ENCODE results near the gene ATP9B. TPM values are rescaled to one million over a fixed set of nuclear protein-coding genes. Genes with fewer than 3 reads are reported as not detected.

Gene ATP9B
- total and polyA plus RNA-seq, 10 of the 15 experiments (the other 5 are each of a cell fraction or from before 2014, with no cell fraction given) = 0.74 to 20.7 (median 12.9) TPM

DNA sequence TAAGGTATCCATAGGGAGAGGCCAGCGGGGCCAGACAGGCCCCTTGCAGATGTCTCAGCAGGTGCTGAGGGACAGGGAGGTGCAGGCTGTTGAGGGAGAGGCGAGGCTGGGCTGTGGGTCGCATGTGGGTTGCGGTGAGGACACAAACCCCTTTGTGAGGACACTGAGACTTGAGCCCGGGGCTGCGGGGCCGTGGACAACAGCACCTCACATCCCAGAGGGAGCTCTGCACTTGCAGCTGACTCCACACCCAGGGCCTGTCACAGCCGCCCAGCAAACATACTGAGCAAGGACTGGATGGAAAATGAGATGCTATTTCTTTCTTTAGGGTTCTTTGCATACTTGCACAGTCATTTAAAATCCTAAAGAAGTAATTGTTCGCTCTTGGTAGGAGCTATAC is 231.2 kb downstream of the ATP9B start (continued):
- TF ChIP-seq, protein P1, sequence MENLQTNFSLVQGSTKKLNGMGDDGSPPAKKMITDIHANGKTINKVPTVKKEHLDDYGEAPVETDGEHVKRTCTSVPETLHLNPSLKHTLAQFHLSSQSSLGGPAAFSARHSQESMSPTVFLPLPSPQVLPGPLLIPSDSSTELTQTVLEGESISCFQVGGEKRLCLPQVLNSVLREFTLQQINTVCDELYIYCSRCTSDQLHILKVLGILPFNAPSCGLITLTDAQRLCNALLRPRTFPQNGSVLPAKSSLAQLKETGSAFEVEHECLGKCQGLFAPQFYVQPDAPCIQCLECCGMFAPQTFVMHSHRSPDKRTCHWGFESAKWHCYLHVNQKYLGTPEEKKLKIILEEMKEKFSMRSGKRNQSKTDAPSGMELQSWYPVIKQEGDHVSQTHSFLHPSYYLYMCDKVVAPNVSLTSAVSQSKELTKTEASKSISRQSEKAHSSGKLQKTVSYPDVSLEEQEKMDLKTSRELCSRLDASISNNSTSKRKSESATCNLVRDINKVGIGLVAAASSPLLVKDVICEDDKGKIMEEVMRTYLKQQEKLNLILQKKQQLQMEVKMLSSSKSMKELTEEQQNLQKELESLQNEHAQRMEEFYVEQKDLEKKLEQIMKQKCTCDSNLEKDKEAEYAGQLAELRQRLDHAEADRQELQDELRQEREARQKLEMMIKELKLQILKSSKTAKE (IDR thresholded peaks at IDR 0.05; ENCODE audit: low read depth, poor library complexity, severe bottlenecking) = no peak
- TF ChIP-seq, protein P2, sequence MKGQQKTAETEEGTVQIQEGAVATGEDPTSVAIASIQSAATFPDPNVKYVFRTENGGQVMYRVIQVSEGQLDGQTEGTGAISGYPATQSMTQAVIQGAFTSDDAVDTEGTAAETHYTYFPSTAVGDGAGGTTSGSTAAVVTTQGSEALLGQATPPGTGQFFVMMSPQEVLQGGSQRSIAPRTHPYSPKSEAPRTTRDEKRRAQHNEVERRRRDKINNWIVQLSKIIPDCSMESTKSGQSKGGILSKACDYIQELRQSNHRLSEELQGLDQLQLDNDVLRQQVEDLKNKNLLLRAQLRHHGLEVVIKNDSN (IDR thresholded peaks at IDR 0.05; ENCODE audit: borderline replicate concordance, extremely low read length, insufficient read depth, low read depth, low read length) = no peak
- TF ChIP-seq, protein P3, sequence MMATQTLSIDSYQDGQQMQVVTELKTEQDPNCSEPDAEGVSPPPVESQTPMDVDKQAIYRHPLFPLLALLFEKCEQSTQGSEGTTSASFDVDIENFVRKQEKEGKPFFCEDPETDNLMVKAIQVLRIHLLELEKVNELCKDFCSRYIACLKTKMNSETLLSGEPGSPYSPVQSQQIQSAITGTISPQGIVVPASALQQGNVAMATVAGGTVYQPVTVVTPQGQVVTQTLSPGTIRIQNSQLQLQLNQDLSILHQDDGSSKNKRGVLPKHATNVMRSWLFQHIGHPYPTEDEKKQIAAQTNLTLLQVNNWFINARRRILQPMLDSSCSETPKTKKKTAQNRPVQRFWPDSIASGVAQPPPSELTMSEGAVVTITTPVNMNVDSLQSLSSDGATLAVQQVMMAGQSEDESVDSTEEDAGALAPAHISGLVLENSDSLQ (IDR thresholded peaks at IDR 0.05) = no peak
- TF ChIP-seq, protein P4, sequence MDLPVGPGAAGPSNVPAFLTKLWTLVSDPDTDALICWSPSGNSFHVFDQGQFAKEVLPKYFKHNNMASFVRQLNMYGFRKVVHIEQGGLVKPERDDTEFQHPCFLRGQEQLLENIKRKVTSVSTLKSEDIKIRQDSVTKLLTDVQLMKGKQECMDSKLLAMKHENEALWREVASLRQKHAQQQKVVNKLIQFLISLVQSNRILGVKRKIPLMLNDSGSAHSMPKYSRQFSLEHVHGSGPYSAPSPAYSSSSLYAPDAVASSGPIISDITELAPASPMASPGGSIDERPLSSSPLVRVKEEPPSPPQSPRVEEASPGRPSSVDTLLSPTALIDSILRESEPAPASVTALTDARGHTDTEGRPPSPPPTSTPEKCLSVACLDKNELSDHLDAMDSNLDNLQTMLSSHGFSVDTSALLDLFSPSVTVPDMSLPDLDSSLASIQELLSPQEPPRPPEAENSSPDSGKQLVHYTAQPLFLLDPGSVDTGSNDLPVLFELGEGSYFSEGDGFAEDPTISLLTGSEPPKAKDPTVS (IDR thresholded peaks at IDR 0.05; ENCODE audit: low read depth, low read length) = no peak
- TF ChIP-seq EGR1 (IDR thresholded peaks at IDR 0.05; ENCODE audit: borderline replicate concordance in 1 of 2, low read depth in 2 of 2, low read length in 2 of 2) = no peak

DNA sequence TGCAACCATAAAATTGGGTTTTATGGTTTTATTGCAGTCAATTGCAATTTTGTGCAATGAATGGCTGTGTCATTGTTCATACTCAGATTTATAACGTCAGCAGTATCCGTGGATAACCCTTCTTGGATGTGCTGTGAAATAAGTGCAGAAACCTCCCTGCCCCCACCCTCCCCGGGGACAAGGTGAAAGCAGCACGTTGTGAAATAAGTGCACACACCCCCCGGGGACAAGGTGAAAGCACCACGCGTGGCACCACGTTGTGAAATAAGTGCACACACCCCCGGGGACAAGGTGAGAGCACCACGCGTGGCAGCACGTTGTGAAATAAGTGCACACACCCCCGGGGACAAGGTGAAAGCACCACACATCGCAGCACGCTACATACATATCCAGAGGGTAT is 232.9 kb downstream of the ATP9B start:
- Histone ChIP-seq H2AFZ (ENCODE audit: control insufficient read depth, low read depth, low read length) (no peak overlapping the region), H3K4me3 (no peak overlapping the region), H3K4me1 (ENCODE audit: control insufficient read depth, insufficient read depth, low read length) (no peaks in the 10 kb centered on the region), H3K9ac (ENCODE audit: control insufficient read depth, insufficient read depth, low read length) (no peak overlapping the region), H3K9me3 (replicated peaks; ENCODE audit: control insufficient read depth, insufficient read depth, low read length) (no peaks in the 10 kb centered on the region), H3K4me2 (ENCODE audit: control insufficient read depth, insufficient read depth) (no peak overlapping the region), H3K27me3 (replicated peaks in 1 of 2; ENCODE audit: control insufficient read depth in 2 of 2, insufficient read depth in 2 of 2, low read length in 1 of 2) (no peaks in the 10 kb centered on the region), H4K20me1 (ENCODE audit: control insufficient read depth, insufficient read depth) (no peaks in the 10 kb centered on the region), H3K79me2 (ENCODE audit: control insufficient read depth, insufficient read depth, low read length) (no peaks in the 10 kb centered on the region), H3K27ac (ENCODE audit: control insufficient read depth, insufficient read depth) (no peak overlapping the region), H3K36me3 (ENCODE audit: control insufficient read depth in 2 of 2, insufficient read depth in 2 of 2, low read length in 1 of 2) (peaks cover 1 to 13% of the 10 kb centered on the region in 2 experiments; a peak in 3 of 4 replicates)
- DNase-seq (ENCODE audit: low read depth, low spot score) (no peak), ATAC-seq (no peak), FAIRE-seq (no peak)
- in situ Hi-C loops (cut with MboI) (no loop called here), intact Hi-C loops (cut with micrococcal nuclease; ENCODE audit: unreplicated experiment) (no loop called here)
- BruUV-seq (replicated peaks) = no TSS peak
- WGBS (ENCODE audit: insufficient coverage, insufficient replicate concordance, low lambda C conversion rate, missing lambda C conversion rate) = 65% methylated on average over 15 of the region's 15 CpGs
- ChIA-PET CTCF (no interaction called here), SMC1A (ENCODE audit: uncharacterized antibody, unreplicated experiment) (no interaction called here), RAD21 (ENCODE audit: unreplicated experiment) (no interaction called here), POLR2A (no interaction called here)
- TF ChIP-seq MYC (IDR thresholded peaks at IDR 0.05; ENCODE audit: insufficient read depth, insufficient read length, insufficient replicate concordance, low read length, severe bottlenecking) (no peak), CBX3 (IDR thresholded peaks at IDR 0.05; ENCODE audit: borderline replicate concordance, low read depth) (no peak), BMI1 (IDR thresholded peaks at IDR 0.05; ENCODE audit: borderline replicate concordance) (no peak), EZH2 (IDR thresholded peaks at IDR 0.05; ENCODE audit: borderline replicate concordance, control insufficient read depth, low read depth, low read length) (no peak), TCF3 (IDR thresholded peaks at IDR 0.05; ENCODE audit: borderline replicate concordance, insufficient read depth, low read depth, low read length) (no peak), BACH1 (IDR thresholded peaks at IDR 0.05; ENCODE audit: borderline replicate concordance) (no peak), FOXM1 (IDR thresholded peaks at IDR 0.05; ENCODE audit: low read depth, low read length) (no peak), EED (IDR thresholded peaks at IDR 0.05; ENCODE audit: low read depth) (no peak), GATAD2B (conservative IDR thresholded peaks at IDR 0.05; ENCODE audit: low read depth) (no peak)
- TF ChIP-seq, protein P1 (IDR thresholded peaks at IDR 0.05; ENCODE audit: low read depth, poor library complexity, severe bottlenecking) = no peak
